Tongue (tissue), 3 donors: ENCODE results near the gene C2orf68. TPM values are rescaled to one million over a fixed set of nuclear protein-coding genes. Genes with fewer than 3 reads are reported as not detected.
A peak's percentile ranks its signal among the peaks of the same experiment; 100 is the strongest.
"Not testable (repeated sequence)": the region's sequence is repeated elsewhere in the genome, so short reads cannot be mapped to it uniquely, and the experiment has no call there.

Experiments
- DNase-seq: peaks from one replicate; pipeline ENCODE4 v3.0.0-alpha.2; 2015
- small RNA-seq: library from RNA; depleted of rRNA; stranded (forward); fragments of <200 nt; gene quantifications from one replicate; pipeline ENCODE3, GENCODE V24; 2014; ENCODE audit warnings: low replicate concordance
- total RNA-seq: library from RNA; depleted of rRNA; stranded (reverse); fragments of >200 nt; gene quantifications from one replicate; pipeline ENCODE4 v1.2.3, GENCODE V29; 2014

The C2orf68 gene
- total RNA-seq, 1 donor from 2014 or later, result 38.5 TPM

GRCh38 chr2:85579266-85579935 is 32.5 kb downstream of the C2orf68 start:
- DNase-seq, result no peak

GRCh38 chr2:85578243-85579180 is 33.4 kb downstream of the C2orf68 start:
- peak; percentile 43 for DNase-seq

- DNase-seq, result peak; percentile 46
Observed at GRCh38 chr2:85577386-85578242, 34.3 kb downstream of the C2orf68 start, which contains the start of gene VAMP8. TSS of gene VAMP8 (plus strand) at chr2:85577586. CDS start at chr2:85577647, 61 bp downstream.

- DNase-seq, result no peak
Observed at GRCh38 chr2:85577063-85577385, 34.8 kb downstream of the C2orf68 start.

- DNase-seq, result no peak
Observed at GRCh38 chr2:85575739-85576138, 36.1 kb downstream of the C2orf68 start.

- DNase-seq, result no peak
Observed at GRCh38 chr2:85566265-85566664, 45.6 kb downstream of the C2orf68 start.

GRCh38 chr2:85564144-85564563 is 47.7 kb downstream of the C2orf68 start:
- DNase-seq, result no peak

- peak; percentile 98 for DNase-seq
Observed at GRCh38 chr2:85561280-85562212, 50.3 kb downstream of the C2orf68 start, which contains the start of gene GGCX. TSS of gene GGCX (minus strand) at chr2:85561493. CDS start at chr2:85561428, 65 bp downstream.

GRCh38 chr2:85560812-85561279 is 51.0 kb downstream of the C2orf68 start:
- no peak for DNase-seq

- DNase-seq, result not testable (repeated sequence)
Observed at GRCh38 chr2:85560403-85560726, 51.5 kb downstream of the C2orf68 start.

GRCh38 chr2:85558160-85558559 is 53.7 kb downstream of the C2orf68 start:
- no peak for DNase-seq

GRCh38 chr2:85557130-85557529 is 54.7 kb downstream of the C2orf68 start:
- DNase-seq, result no peak

Small RNA genes lying within 50 kb of the gene (small RNA-seq; reads per million reads assigned to genes)
- not detected for gene RN7SL126P

Other genes starting within 250 kb of the C2orf68 start
- 61.2 TPM for gene CAPG, start 201.7 kb downstream of the C2orf68 start, total RNA-seq
- not detected for gene SH2D6, start 193.4 kb downstream of the C2orf68 start, total RNA-seq
- gene MAT2A, start 72.9 kb downstream of the C2orf68 start, total RNA-seq, result 118 TPM
- 32.3 TPM for gene GGCX, start 50.6 kb downstream of the C2orf68 start, total RNA-seq
- 8.2 TPM for gene VAMP8, start 34.5 kb downstream of the C2orf68 start, total RNA-seq
- 15.7 TPM for gene VAMP5, start 27.6 kb downstream of the C2orf68 start, total RNA-seq
- gene RNF181, start 16.3 kb downstream of the C2orf68 start, total RNA-seq, result 71.9 TPM
- 4.9 TPM for gene TMEM150A, start 9.4 kb downstream of the C2orf68 start, total RNA-seq
- gene USP39, start 4.1 kb upstream of the C2orf68 start, total RNA-seq, result 39.0 TPM
- 21.7 TPM for gene SFTPB, start 56.1 kb upstream of the C2orf68 start, total RNA-seq
- not detected for gene GNLY, start 82.3 kb upstream of the C2orf68 start, total RNA-seq
- 15.7 TPM for gene ATOH8, start 141.9 kb upstream of the C2orf68 start, total RNA-seq